Measurements from ENCODE around the gene ZFY. TPM values are rescaled to one million over a fixed set of nuclear protein-coding genes. Genes with fewer than 3 reads are reported as not detected.
"Not testable (repeated sequence)": the region's sequence is repeated elsewhere in the genome, so short reads cannot be mapped to it uniquely, and the experiment has no call there.

ZFY gene
- total RNA-seq, 3 donors from 2014 or later: 12.6 to 28.5 TPM; not detected in 1

DNA sequence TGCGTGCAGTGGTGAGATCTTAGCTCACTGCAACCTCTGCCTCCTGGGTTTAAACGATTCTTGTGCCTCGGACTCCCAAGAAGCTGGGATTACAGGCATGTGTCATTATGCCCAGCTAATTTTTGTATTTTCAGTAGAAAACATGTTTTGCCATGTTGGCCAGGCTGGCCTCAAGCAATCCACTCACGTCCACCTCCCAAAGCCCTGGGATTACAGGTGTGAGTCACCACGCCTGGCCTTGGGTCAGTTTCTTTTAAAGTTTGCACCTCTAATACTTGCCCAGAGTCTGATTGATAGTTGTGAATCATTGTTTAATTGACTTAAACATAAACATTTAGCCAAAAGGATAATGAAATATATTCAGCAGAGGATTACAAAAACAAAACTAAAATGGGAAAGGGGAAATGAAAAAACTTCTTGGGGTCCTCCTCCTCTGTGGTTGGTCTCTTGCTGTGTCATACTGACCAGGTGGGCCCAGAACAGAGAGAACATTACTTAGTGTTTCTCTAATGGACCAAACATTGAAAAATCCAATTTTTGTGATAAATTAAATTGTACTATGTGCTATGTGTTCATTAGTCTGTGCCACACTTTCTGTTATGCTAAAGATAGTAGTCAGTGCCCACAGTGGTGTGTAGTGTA is 38.0 kb downstream of the ZFY start:
- intact Hi-C loops (cut with DNase I, micrococcal nuclease): no loop called here
- Histone ChIP-seq H3K4me3 (no peak overlapping the region), H3K9me3 (no peaks in the 10 kb centered on the region), H3K36me3 (ENCODE audit: low read depth) (no peaks in the 10 kb centered on the region), H3K4me1 (ENCODE audit: low read depth) (peaks cover 2% of the 10 kb centered on the region)
- ATAC-seq (no peak), DNase-seq (no peak)
- TF ChIP-seq CTCF (IDR thresholded peaks at IDR 0.05): no peak

DNA sequence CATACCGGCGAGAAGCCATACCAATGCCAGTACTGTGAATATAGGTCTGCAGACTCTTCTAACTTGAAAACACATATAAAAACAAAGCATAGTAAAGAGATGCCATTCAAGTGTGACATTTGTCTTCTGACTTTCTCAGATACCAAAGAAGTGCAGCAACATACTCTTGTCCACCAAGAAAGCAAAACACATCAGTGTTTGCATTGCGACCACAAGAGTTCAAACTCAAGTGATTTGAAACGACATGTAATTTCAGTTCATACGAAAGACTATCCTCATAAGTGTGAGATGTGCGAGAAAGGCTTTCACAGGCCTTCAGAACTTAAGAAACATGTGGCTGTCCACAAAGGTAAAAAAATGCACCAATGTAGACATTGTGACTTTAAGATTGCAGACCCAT is 44.1 kb downstream of the ZFY start:
- Histone ChIP-seq H3K9me3 (no peaks in the 10 kb centered on the region), H3K4me1 (ENCODE audit: low read depth) (no peaks in the 10 kb centered on the region), H3K4me3 (no peak overlapping the region), H3K36me3 (ENCODE audit: low read depth) (no peaks in the 10 kb centered on the region)
- intact Hi-C loops (cut with DNase I, micrococcal nuclease): no loop called here
- no peak for DNase-seq
- no peak for ATAC-seq
- no peak for TF ChIP-seq CTCF (IDR thresholded peaks at IDR 0.05)

DNA sequence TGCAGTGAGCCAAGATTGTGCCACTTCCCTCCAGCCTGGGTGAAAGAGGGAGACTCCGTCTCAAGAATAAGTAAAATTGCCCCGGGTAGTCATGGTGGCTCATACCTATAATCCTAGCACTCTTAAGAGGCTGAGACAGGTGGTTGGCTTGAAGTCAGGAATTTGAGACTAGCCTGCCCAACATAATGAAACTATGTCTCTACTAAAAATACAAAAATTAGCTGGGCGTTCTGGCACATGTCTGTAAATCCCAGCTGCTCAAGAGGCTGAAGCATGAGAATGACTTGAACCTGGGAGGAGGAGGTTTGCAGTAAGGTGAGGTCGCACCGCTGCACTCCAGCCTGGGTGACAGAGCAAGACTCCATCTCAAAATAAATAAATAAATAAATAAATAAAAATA is 49.3 kb downstream of the ZFY start:
- intact Hi-C loops (cut with DNase I, micrococcal nuclease): no loop called here
- H3K9me3 ChIP-seq: no peaks in the 10 kb centered on the region
- H3K4me1 ChIP-seq (ENCODE audit: low read depth): no peaks in the 10 kb centered on the region
- no peaks in the 10 kb centered on the region for H3K36me3 ChIP-seq (ENCODE audit: low read depth)
- DNase-seq: no peak
- ATAC-seq: no peak
- TF ChIP-seq CTCF (IDR thresholded peaks at IDR 0.05): no peak
- H3K4me3 ChIP-seq: no peak overlapping the region

- H3K4me3 ChIP-seq; DNase-seq; ATAC-seq; H3K9me3 ChIP-seq; intact Hi-C loops (cut with DNase I, micrococcal nuclease); H3K36me3 ChIP-seq (ENCODE audit: low read depth); H3K4me1 ChIP-seq (ENCODE audit: low read depth): not testable (repeated sequence)
Measured at GRCh38 chrY:2987178-2987577, 52.0 kb downstream of the ZFY start.

DNA sequence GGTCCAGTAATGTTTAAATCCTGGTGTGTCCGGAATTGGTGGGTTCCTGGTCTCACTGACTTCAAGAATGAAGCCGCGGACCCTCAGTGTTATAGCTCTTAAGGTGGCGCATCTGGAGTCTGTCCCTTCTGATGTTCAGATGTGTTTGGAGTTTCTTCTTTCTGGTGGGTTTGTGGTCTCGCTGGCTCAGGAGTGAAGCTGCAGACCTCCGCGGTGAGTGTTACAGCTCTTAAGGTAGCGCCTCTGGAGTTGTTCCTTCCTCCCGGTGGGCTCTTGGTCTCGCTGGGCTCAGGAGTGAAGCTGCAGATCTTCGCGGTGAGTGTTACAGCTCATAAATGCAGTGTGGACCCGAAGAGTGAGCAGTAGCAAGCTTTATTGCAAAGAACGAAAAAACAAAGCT is 62.2 kb downstream of the ZFY start:
- H3K36me3 ChIP-seq (ENCODE audit: low read depth); intact Hi-C loops (cut with DNase I, micrococcal nuclease); H3K4me3 ChIP-seq; ATAC-seq; DNase-seq; H3K9me3 ChIP-seq: not testable (repeated sequence)
- H3K4me1 ChIP-seq (ENCODE audit: low read depth): peaks cover 11% of the 10 kb centered on the region

DNA sequence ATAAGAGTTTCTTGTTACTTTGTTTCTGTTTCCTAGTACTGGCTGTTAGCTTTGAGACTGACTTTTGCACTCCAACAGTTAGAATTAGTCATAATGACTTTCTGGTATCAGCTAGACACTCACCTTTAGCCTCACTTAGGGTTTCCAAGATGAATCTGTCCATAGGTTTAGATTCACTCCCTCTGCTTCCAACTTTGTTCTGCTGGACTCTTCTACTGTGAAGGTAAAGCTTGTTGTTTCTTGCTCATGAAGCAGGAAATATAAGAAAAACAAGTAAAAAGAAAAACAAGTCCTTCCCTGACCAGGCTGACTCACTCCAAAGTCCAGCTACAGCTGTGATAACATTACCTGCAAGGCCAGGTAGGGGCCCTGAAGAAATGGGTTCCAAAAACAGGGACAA is 67.0 kb downstream of the ZFY start:
- no peak for DNase-seq
- TF ChIP-seq CTCF (IDR thresholded peaks at IDR 0.05): no peak
- intact Hi-C loops (cut with DNase I, micrococcal nuclease): no loop called here
- no peak for ATAC-seq
- no peaks in the 10 kb centered on the region for H3K9me3 ChIP-seq
- no peak overlapping the region for H3K4me3 ChIP-seq
- H3K4me1 ChIP-seq (ENCODE audit: low read depth): peaks cover 15% of the 10 kb centered on the region
- H3K36me3 ChIP-seq (ENCODE audit: low read depth): no peaks in the 10 kb centered on the region
